ENCODE data around the gene SLC38A8.
A peak's percentile ranks its signal among the peaks of the same experiment; 100 is the strongest.

Gene SLC38A8

GRCh38 chr16:84045818-84046470, 3.3 kb upstream of the SLC38A8 start:
- no peak overlapping the region for H3K4me3 ChIP-seq (ENCODE audit: low read length)
- TF ChIP-seq CTCF (IDR thresholded peaks at IDR 0.05; ENCODE audit: insufficient read depth, low read depth, low read length, missing control alignments) = no peak
- DNase-seq (ENCODE audit: low read depth) = no peak

- H3K4me3 ChIP-seq (ENCODE audit: low read length) = no peak overlapping the region
- TF ChIP-seq CTCF (IDR thresholded peaks at IDR 0.05; ENCODE audit: insufficient read depth, low read depth, low read length, missing control alignments) = no peak
- DNase-seq (ENCODE audit: low read depth) = no peak
These were observed 2.6 kb upstream of the SLC38A8 start for GRCh38 chr16:84045001-84045817.

- H3K4me3 ChIP-seq (ENCODE audit: low read length) = no peak overlapping the region
- DNase-seq (ENCODE audit: low read depth) = peak; percentile 22
- peak; percentile 21 for TF ChIP-seq CTCF (IDR thresholded peaks at IDR 0.05; ENCODE audit: insufficient read depth, low read depth, low read length, missing control alignments)
These were observed 1.5 kb upstream of the SLC38A8 start for GRCh38 chr16:84044118-84044488.

GRCh38 chr16:84043486-84044117, 1.0 kb upstream of the SLC38A8 start:
- TF ChIP-seq CTCF (IDR thresholded peaks at IDR 0.05; ENCODE audit: insufficient read depth, low read depth, low read length, missing control alignments) = no peak
- DNase-seq (ENCODE audit: low read depth) = peak; percentile 14

GRCh38 chr16:84042879-84043485, 387 bp upstream of the SLC38A8 start:
- DNase-seq (ENCODE audit: low read depth) = peak; percentile 29
- H3K4me3 ChIP-seq (ENCODE audit: low read length) = no peak overlapping the region
- peak; percentile 2 for TF ChIP-seq CTCF (IDR thresholded peaks at IDR 0.05; ENCODE audit: insufficient read depth, low read depth, low read length, missing control alignments)

More at GRCh38 chr16:84043486-84044117, 1.0 kb upstream of the SLC38A8 start:
- no peak overlapping the region for H3K4me3 ChIP-seq (ENCODE audit: low read length)

- no peak for DNase-seq (ENCODE audit: low read depth)
- TF ChIP-seq CTCF (IDR thresholded peaks at IDR 0.05; ENCODE audit: insufficient read depth, low read depth, low read length, missing control alignments) = no peak
- H3K4me3 ChIP-seq (ENCODE audit: low read length) = no peak overlapping the region
These were observed 714 bp downstream of the SLC38A8 start for GRCh38 chr16:84041881-84042280.
